Testis (tissue), 2 donors: ENCODE results near the gene UBE4A.

ENCODE experiments used
- CTCF ChIP-seq, 3 experiments: fragments of 450-650 bp in 2 of 3; fragments of 200-600 bp in 1 of 3; sonication (generic) in 1 of 3; IDR thresholded peaks; one replicate each; pipeline ENCODE4 v1.5.1; 2016 to 2019; ENCODE audit warnings: antibody characterized with exemption in 3 of 3, mild to moderate bottlenecking in 2 of 3, moderate library complexity in 1 of 3
- POLR2A ChIP-seq: fragments of 450-650 bp; IDR thresholded peaks from one replicate; pipeline ENCODE4 v1.6.1; 2017; ENCODE audit warnings: antibody characterized with exemption, mild to moderate bottlenecking, moderate library complexity

- TF ChIP-seq CTCF (IDR thresholded peaks at IDR 0.05), result no peak
- no peak for TF ChIP-seq POLR2A
Measured at GRCh38 chr11:118411530-118411929, 52.1 kb downstream of the UBE4A start.
